GM12892 (cell line): Measurements from ENCODE around the gene CARD9.

ENCODE experiments used
- POLR2A ChIP-seq: IDR thresholded peaks from 2 replicates; pipeline ENCODE4 v1.6.1; 2011; ENCODE audit warnings: low read depth, low read length, control low read depth
- POLR2AphosphoS5 ChIP-seq: IDR thresholded peaks from 2 replicates; pipeline ENCODE4 v1.6.1; 2011; ENCODE audit warnings: low read depth, low read length, control low read depth
- TAF1 ChIP-seq: IDR thresholded peaks from 2 replicates; pipeline ENCODE4 v1.6.1; 2011; ENCODE audit warnings: low read depth, mild to moderate bottlenecking, control low read depth, low read length, borderline replicate concordance

GRCh38 chr9:136380381-136380780 lies 6.9 kb upstream of the CARD9 start:
- TF ChIP-seq POLR2A (no peak), POLR2AphosphoS5 (no peak), TAF1 (no peak)
